Endothelial cell of umbilical vein (primary cell): ENCODE measurements around the gene CCNY. TPM values are rescaled to one million over a fixed set of nuclear protein-coding genes. Genes with fewer than 3 reads are reported as not detected.

Experiments
- BruUV-seq: library from RNA; stranded (reverse); fragments of 400-500 nt; replicated peaks from 2 replicates; lab custom pipeline; 2021; lab: Mats Ljungman, UMichigan
- CTCF ChIA-PET: fragments of 300-600, 350-600 bp; sonication (Branson Sonifier 250); formaldehyde crosslinking; loops from one replicate; lab custom pipeline; 2021; ENCODE audit warnings: antibody characterized with exemption, inconsistent platforms; lab: Charles Lee
- POLR2A ChIA-PET: fragments of 300-600, 350-600 bp; sonication (Branson Sonifier 250); formaldehyde crosslinking; loops from one replicate; lab custom pipeline; 2021; ENCODE audit warnings: antibody characterized with exemption, inconsistent platforms; lab: Charles Lee
- DNase-seq: peaks from one replicate; pipeline ENCODE4 v3.0.0-alpha.2; 2011; ENCODE audit warnings: low read depth, low spot score
- FAIRE-seq: peaks from 2 replicates; lab custom pipeline; 2011; peaks lifted over from hg19 to GRCh38; lab: Jason Lieb, UNC
- H2AFZ ChIP-seq: 2 replicates; pipeline ENCODE4 v1.6.0; 2012; ENCODE audit warnings: low read depth, low read length, control low read depth, inconsistent platforms
- H3K27ac ChIP-seq: 2 replicates; pipeline ENCODE4 v1.5.1; 2011; ENCODE audit warnings: low read depth, mild to moderate bottlenecking, control low read depth, low read length, moderate library complexity; ENCODE audit not compliant: insufficient read depth
- H3K27me3 ChIP-seq, 2 experiments: 2 replicates each; pipeline versions ENCODE4 v1.6.0 to v1.6.1; 2011; ENCODE audit warnings: low read length in 2 of 2, mixed read lengths in 1 of 2; ENCODE audit not compliant: control insufficient read depth in 2 of 2, insufficient read depth in 2 of 2
- H3K36me3 ChIP-seq, 2 experiments: 2 replicates in 1 of 2; 3 replicates in 1 of 2; pipeline ENCODE4 v1.5.1; 2011; ENCODE audit warnings: low read length in 2 of 2, mild to moderate bottlenecking in 1 of 2, moderate library complexity in 1 of 2; ENCODE audit not compliant: control insufficient read depth in 2 of 2, insufficient read depth in 2 of 2; ENCODE audit errors: extremely low read depth in 1 of 2
- H3K4me1 ChIP-seq: 3 replicates; pipeline ENCODE4 v1.5.1; 2011; ENCODE audit warnings: mild to moderate bottlenecking, low read length; ENCODE audit not compliant: control insufficient read depth, insufficient read depth; ENCODE audit errors: extremely low read depth
- H3K4me2 ChIP-seq: 2 replicates; pipeline ENCODE4 v1.6.1; 2011; ENCODE audit warnings: low read length, control low read depth, mixed read lengths; ENCODE audit not compliant: insufficient read depth
- H3K4me3 ChIP-seq, 3 experiments: fragments of 200-600 bp in 1 of 3; sonication (generic), shearing (Covaris generic) in 1 of 3; replicated peaks in 1 of 3; 2 replicates each; pipeline ENCODE4 v1.5.1; 2011 to 2016; ENCODE audit warnings: control low read depth in 3 of 3, low read length in 3 of 3, mild to moderate bottlenecking in 2 of 3, inconsistent platforms in 1 of 3, low read depth in 1 of 3, moderate library complexity in 1 of 3; ENCODE audit not compliant: insufficient read depth in 1 of 3
- H3K79me2 ChIP-seq: 2 replicates; pipeline ENCODE4 v1.6.0; 2012; ENCODE audit warnings: low read length, inconsistent platforms; ENCODE audit not compliant: control insufficient read depth, insufficient read depth
- H3K9ac ChIP-seq: replicated peaks from 2 replicates; pipeline ENCODE3; 2011; ENCODE audit warnings: low read length, control low read depth; ENCODE audit not compliant: insufficient read depth; ENCODE audit errors: extremely low read depth
- H3K9me1 ChIP-seq: replicated peaks from 3 replicates; pipeline ENCODE4 v1.6.0; 2011; ENCODE audit warnings: mild to moderate bottlenecking, low read length; ENCODE audit not compliant: control insufficient read depth, insufficient read depth; ENCODE audit errors: extremely low read depth
- H3K9me3 ChIP-seq: replicated peaks from 2 replicates; pipeline ENCODE4 v1.5.1; 2012; ENCODE audit warnings: low read length, inconsistent platforms; ENCODE audit not compliant: control insufficient read depth, insufficient read depth
- H4K20me1 ChIP-seq: replicated peaks from 2 replicates; pipeline ENCODE3; 2011; ENCODE audit warnings: mild to moderate bottlenecking, low read length; ENCODE audit not compliant: control insufficient read depth, insufficient read depth; ENCODE audit errors: extremely low read depth
- EZH2 ChIP-seq: IDR thresholded peaks from 2 replicates; pipeline ENCODE4 v1.6.1; 2012; ENCODE audit warnings: borderline replicate concordance, low read depth, mild to moderate bottlenecking, moderate library complexity, low read length, inconsistent platforms; ENCODE audit not compliant: severe bottlenecking
- FOS ChIP-seq: IDR thresholded peaks from 2 replicates; pipeline ENCODE4 v1.6.1; 2011; ENCODE audit warnings: mild to moderate bottlenecking, low read length, moderate library complexity, borderline replicate concordance; ENCODE audit not compliant: insufficient read depth
- GATA2 ChIP-seq: IDR thresholded peaks from 2 replicates; pipeline ENCODE4 v1.7.0; 2011; ENCODE audit warnings: low read depth, mild to moderate bottlenecking, moderate library complexity, mixed read lengths, low read length; ENCODE audit not compliant: insufficient read length, insufficient read depth
- JUN ChIP-seq: IDR thresholded peaks from 2 replicates; pipeline ENCODE4 v1.6.1; 2011; ENCODE audit warnings: borderline replicate concordance, low read depth; ENCODE audit not compliant: insufficient read length, insufficient read depth
- MAX ChIP-seq: IDR thresholded peaks from 2 replicates; pipeline ENCODE4 v1.6.1; 2011; ENCODE audit not compliant: insufficient read depth, insufficient read length
- MYC ChIP-seq: IDR thresholded peaks from one replicate; pipeline ENCODE4 v1.6.1; 2011; ENCODE audit warnings: mild to moderate bottlenecking, low read depth, low read length
- POLR2A ChIP-seq: IDR thresholded peaks from 2 replicates; pipeline ENCODE4 v1.6.1; 2012; ENCODE audit warnings: low read depth, mild to moderate bottlenecking, control low read depth, low read length
- POLR2AphosphoS5 ChIP-seq: IDR thresholded peaks from 2 replicates; pipeline ENCODE4 v1.6.1; 2012; ENCODE audit warnings: low read depth, mild to moderate bottlenecking, control low read depth, low read length, moderate library complexity; ENCODE audit not compliant: insufficient read depth
- dilution Hi-C: fragments of 300-500 bp; cut with MboI; formaldehyde crosslinking; loops from one replicate; pipeline ENCODE4 v1.15.0; 2019; ENCODE audit warnings: low sequenced_read_pairs; ENCODE audit not compliant: extremely low pct_ligation_motif_present
- intact Hi-C: fragments of 100-400 bp; cut with micrococcal nuclease; formaldehyde crosslinking; loops from one replicate; pipeline ENCODE4 v1.10.0; 2022
- polyA plus RNA-seq, 4 experiments: library from polyadenylated mRNA; depleted of rRNA in 3 of 4; stranded (reverse) in 3 of 4; unstranded in 1 of 4; fragments of >200 nt; gene quantifications; 2 replicates each; pipeline versions ENCODE4 v1.2.1 to v1.2.3, GENCODE V29; 2011 to 2012; ENCODE audit warnings: missing spikeins in 1 of 4
- total RNA-seq: library from RNA; stranded (reverse); gene quantifications from 2 replicates; pipeline ENCODE4 v1.2.3, GENCODE V29; 2021
- TF ChIP-seq, protein P1 (sequence below), 2 donors: IDR thresholded peaks; 1 replicate in 1 of 2; 2 replicates in 1 of 2; pipeline ENCODE4 v1.5.1; 2011; ENCODE audit warnings: low read length in 2 of 2, mild to moderate bottlenecking in 2 of 2, moderate library complexity in 2 of 2, control low read depth in 1 of 2, inconsistent platforms in 1 of 2, low read depth in 1 of 2; ENCODE audit not compliant: insufficient read depth in 1 of 2; ENCODE audit errors: extremely low read depth in 1 of 2

Gene CCNY
- total and polyA plus RNA-seq, 2 donors (not counting 3 experiments of a cell fraction or from before 2014, with no cell fraction given): 61.5 to 107 TPM

GRCh38 chr10:35554461-35555056 is 218.2 kb downstream of the CCNY start:
- Histone ChIP-seq H3K4me1 (peaks cover 8% of the 10 kb centered on the region), H3K27ac (no peak overlapping the region), H3K27me3 (no peaks in the 10 kb centered on the region), H2AFZ (no peak overlapping the region), H3K79me2 (no peaks in the 10 kb centered on the region), H4K20me1 (no peaks in the 10 kb centered on the region), H3K4me2 (no peak overlapping the region), H3K4me3 (no peak overlapping the region), H3K9me1 (no peaks in the 10 kb centered on the region), H3K9me3 (no peaks in the 10 kb centered on the region), H3K9ac (no peak overlapping the region), H3K36me3 (peaks cover 0 to 6% of the 10 kb centered on the region in 2 experiments)
- BruUV-seq: no TSS peak
- DNase-seq (no peak), FAIRE-seq (no peak)
- intact Hi-C loops: no loop called here
- POLR2A ChIA-PET: no interaction called here
- CTCF ChIA-PET: interaction anchor here (3.6 kb wide), 1 partner anchor 9 kb away, joined by 28 read pairs; no protein-coding TSS in a partner anchor
- dilution Hi-C loops: no loop called here
- no peak for TF ChIP-seq EZH2
- TF ChIP-seq, protein P1, sequence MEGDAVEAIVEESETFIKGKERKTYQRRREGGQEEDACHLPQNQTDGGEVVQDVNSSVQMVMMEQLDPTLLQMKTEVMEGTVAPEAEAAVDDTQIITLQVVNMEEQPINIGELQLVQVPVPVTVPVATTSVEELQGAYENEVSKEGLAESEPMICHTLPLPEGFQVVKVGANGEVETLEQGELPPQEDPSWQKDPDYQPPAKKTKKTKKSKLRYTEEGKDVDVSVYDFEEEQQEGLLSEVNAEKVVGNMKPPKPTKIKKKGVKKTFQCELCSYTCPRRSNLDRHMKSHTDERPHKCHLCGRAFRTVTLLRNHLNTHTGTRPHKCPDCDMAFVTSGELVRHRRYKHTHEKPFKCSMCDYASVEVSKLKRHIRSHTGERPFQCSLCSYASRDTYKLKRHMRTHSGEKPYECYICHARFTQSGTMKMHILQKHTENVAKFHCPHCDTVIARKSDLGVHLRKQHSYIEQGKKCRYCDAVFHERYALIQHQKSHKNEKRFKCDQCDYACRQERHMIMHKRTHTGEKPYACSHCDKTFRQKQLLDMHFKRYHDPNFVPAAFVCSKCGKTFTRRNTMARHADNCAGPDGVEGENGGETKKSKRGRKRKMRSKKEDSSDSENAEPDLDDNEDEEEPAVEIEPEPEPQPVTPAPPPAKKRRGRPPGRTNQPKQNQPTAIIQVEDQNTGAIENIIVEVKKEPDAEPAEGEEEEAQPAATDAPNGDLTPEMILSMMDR (IDR thresholded peaks at IDR 0.05; ENCODE audit: extremely low read depth in 1 of 2, insufficient read depth in 1 of 2, low read depth in 1 of 2, low read length in 2 of 2): no peak
- no peak for TF ChIP-seq MAX
- TF ChIP-seq POLR2A: no peak
- no peak for TF ChIP-seq GATA2
- no peak for TF ChIP-seq POLR2AphosphoS5
- no peak for TF ChIP-seq JUN
- TF ChIP-seq MYC: no peak
- TF ChIP-seq FOS: no peak
